ENCODE measurements around the gene KRT32.
"Not testable (repeated sequence)": the region's sequence is repeated elsewhere in the genome, so short reads cannot be mapped to it uniquely, and the experiment has no call there.

The KRT32 gene

DNA sequence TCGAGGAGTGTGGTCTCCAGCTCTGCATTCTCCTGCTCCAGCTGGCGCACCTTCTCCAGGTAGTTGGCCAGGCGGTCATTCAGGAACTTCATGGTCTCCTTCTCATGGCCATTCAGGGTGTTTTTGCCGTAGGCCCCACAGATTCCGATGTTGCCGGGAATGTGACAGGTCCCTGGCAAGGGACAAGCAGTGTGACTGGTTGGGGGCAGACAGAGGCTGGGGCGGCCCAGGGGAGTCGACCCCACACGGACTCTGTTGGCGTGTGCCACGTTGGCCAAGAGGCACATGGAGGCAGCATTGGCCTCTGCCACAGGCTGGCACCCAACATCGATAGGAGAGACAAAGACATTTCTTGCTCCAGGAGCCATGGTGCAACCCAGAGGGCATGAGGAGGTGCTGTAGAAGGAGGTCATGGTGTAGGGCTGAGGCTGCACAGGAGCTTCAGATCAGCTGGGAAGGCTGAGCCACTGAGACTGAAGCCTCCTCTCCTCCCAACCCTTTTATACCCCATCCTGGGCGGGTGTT lies 43.0 kb downstream of the KRT32 start, which contains the start of gene KRT37:
Gene KRT37, minus strand, starts transcription at position 475 of the 525 bp plus-strand sequence. Its CDS starts 62 bp downstream, at position 413.
- DNase-seq, result no peak

DNA sequence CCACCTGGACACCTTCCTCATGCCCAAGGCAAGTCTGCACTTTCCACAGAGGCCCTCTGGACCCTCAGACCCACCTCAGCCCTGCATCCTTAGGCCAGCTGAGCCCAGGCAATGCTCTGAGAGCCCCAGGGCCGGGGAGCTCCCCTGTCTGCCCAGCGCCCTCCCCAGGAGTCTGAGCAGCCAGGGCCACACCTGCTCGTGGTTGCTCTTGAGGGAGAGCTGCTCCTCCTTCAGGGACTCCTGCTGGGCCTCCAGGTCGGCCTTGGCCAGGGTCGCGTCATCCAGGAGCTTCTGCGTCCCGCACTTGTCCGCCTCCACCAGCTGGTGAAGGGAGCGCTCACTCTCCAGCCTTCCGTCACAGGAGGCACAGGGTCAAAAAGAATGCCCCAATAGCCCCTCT lies 44.6 kb downstream of the KRT32 start:
- DNase-seq, result not testable (repeated sequence)

DNA sequence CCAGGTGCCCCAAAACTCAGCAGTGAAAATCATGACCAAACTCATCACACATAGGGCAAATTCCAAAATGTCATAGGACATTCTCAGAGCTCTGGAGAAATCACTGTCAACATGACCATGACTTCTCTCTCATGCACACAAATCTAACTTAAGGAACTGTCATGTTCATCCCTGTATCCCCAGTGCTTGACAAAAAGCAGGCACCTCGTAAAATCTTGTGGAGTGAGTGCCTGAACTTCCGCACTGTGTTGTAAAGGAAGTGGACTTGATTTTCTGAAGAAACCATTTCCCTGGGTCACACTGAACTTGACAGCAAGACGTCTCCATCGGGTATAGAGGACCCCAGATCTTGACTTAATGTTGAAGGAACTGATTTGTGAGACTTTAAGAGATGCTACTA lies 45.6 kb downstream of the KRT32 start:
- no peak for DNase-seq

DNA sequence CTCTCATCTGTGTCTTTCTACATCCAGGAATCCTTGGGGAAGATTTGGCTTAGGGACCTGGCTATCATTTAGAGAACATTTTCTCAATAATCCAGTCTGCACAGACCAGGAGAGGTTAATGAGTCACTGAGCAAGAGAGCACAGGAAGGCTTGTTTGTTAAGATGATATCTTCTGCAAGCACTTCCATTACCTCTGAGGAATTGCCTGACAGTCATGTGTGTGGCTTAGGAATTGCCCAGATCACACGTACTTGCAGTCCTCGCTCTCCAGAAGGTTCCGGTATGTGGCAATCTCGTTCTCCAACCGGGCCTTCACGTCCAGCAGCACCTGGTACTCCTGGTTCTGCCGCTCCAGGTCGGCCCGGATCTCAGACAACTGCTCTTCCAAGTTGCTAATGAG lies 46.1 kb downstream of the KRT32 start:
- DNase-seq, result no peak

DNA sequence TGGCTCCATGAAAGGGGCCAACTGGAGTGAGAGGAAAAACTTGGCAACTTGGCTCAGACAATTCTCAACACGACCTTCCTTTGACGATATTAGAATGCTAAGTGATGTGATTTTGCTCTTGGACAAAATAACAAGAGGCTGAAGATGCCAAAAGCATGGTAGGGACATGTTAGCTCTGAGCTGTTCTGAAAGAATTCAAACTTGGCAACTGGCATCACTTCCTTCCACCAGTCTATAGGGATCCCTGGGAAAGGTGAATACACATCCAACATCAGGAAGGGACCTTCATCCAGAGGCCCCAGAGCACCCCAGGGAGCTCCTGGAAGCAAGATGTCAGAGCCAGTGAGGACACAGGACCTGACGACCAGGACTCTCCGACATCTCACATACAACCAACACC lies 47.1 kb downstream of the KRT32 start:
- DNase-seq, result no peak

GRCh38 chr17:41419716-41420115 lies 47.5 kb downstream of the KRT32 start:
- no peak for DNase-seq

DNA sequence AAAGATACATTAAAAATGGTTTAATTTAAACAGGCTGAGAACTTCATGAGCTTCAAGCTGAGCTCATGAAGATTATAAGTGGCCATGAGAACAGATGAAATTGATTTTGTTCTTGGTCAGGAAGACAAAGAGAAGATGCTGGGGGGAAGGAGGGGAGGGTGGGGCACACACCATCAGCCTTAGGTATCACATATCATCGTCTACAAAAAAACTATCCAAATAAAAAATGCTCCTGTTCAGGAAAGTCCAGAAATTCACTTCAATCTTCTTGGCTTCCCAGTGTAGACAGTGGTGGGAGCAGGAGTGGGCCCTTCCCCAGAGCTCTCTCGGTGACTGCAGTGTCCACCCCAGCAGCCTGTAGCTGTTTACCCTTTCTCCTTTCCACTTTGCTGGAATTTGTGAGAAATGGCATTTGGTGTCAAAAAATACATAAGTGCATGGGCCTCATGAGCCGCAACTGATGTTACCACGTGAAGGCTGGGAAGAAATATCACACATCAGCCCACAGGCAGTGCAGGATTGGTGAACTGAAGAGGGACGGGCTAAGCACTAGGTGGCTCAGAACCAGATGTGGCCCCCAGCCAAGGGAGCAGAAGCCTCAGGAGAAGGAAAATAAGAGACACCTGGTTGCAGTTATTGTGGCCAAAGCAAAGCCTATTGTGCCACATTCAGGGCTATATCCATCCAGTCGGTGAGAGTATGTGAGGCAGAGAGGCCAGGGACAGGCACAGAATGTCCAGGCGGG lies 48.9 kb downstream of the KRT32 start:
- DNase-seq, result no peak

GRCh38 chr17:41417576-41418015 lies 49.6 kb downstream of the KRT32 start:
- no peak for DNase-seq

DNA sequence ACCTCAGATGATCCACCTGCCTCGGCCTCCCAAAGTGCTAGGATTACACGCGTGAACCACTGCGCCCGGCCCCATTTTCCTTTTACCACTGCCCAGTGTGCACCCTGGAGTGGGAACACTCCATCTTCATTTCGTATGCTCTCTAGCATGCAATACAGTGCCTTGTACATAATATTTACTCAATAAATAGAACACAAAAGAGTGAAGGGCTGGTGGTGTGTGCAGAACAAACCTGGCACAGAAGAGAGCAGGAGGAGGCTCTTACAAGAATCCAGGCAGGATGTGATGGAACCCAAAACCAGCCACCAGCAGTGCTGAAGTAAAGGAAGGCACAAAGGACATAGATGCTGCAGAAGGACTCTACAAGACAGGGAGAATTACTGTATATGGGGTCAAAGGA lies 50.1 kb downstream of the KRT32 start:
- no peak for DNase-seq

GRCh38 chr17:41416479-41416878 lies 50.7 kb downstream of the KRT32 start:
- no peak for DNase-seq

GRCh38 chr17:41415833-41416335 lies 51.3 kb downstream of the KRT32 start:
- no peak for DNase-seq

DNA sequence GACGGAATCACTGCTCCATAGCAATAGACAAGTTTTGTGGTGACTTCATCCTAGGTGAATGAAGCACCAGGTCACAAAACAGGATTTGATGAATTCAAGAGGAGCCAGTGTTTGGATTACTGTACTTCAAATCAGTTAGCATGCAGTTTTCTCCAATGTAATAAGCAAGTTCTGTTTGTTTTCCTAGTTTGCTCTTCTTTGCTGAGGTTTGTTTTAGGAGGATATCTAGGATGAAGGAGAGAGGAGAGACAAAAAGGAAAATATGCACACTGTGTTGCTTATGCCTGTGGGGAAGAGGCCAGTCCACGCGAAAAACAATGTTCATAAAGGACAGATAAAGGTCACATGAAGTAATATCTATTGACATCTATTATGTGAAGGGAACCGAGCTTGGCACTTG lies 51.8 kb downstream of the KRT32 start:
- no peak for DNase-seq

GRCh38 chr17:41413982-41414381 lies 53.2 kb downstream of the KRT32 start:
- DNase-seq, result no peak

- DNase-seq, result no peak
Measured at GRCh38 chr17:41413353-41413957, 53.7 kb downstream of the KRT32 start.

DNA sequence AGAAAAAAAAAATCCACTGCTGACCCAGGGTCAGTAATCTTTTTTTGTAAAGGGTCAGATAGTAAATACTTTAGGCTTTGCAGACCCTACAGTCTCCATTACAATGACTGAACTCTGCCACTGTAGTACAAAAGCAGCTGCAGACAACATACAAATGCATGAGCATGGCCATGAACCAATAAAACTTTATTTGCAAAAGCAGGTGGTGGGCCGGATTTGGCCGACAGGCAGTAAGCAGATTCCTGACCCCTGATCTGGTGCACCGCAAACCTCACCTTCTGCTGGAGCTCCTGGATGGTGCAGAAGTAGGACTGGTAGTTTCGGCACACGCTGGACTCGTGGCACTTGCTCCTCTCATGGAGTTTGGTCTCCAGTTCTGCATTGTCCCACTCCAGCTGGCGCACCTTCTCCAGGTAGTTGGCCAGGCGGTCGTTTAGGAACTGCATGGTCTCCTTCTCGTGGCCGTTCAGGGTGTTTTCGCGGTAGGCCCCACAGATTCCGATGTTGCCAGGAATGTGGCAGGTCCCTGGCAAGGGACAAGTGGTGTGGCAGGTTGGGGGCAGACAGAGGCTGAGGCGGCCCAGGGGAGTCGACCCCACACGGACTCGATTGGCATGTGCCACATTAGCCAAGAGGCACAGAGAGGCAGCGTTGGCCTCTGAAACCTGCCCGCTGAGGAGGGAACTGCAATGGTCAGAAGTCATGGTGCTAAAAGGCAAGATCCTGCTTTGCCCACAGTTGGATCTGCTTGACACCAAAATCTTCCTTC lies 55.9 kb downstream of the KRT32 start:
- no peak for DNase-seq

Measured in CD4-positive, alpha-beta T cell treated with Interferon gamma for 1 hour (primary cell).